HG03469 (cell line): Measurements from ENCODE around the gene G3BP1.
"Not testable (repeated sequence)": the region's sequence is repeated elsewhere in the genome, so short reads cannot be mapped to it uniquely, and the experiment has no call there.

Source experiments
- ATAC-seq: cut with Tn5 transposase; IDR thresholded peaks from one replicate; pipeline ENCODE4 v1.9.1; 2021; ENCODE audit warnings: mild to moderate bottlenecking, moderate library complexity, moderate number of reproducible peaks; ENCODE audit not compliant: unreplicated experiment

G3BP1 gene

DNA sequence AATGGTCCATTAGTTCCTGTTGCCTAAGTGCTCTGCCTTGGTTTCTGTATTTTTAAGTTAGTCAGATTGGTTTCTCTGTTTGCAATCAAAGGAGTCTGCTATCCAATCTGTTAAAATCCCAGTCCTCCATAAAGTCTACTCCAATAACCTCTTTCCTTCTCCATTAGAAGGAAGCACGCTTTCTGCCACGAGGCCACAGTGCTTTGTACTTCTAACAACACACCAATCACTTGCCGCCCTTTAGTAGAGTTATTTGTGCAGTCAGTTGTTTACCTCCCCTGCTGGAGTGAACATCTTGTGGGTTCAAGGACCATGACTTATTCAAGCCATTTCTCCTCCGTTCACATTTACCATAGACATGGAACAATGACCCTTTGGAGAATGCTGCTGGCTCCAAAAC lies 83.9 kb downstream of the G3BP1 start:
- no peak for ATAC-seq

GRCh38 chr5:151856861-151857260 lies 85.1 kb downstream of the G3BP1 start:
- no peak for ATAC-seq

DNA sequence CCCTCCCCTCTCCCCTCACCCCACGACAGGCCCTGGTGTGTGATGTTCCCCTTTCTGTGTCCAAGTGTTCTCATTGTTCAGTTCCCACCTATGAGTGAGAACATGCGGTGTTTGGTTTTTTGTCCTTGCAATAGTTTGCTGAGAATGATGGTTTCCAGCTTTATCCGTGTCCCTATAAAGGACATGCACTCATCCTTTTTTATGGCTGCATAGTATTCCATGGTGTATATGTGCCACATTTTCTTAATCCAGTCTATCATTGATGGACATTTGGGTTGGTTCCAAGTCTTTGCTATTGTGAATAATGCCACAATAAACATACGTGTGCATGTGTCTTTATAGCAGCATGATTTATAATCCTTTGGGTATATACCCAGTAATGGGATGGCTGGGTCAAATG lies 89.1 kb downstream of the G3BP1 start:
- not testable (repeated sequence) for ATAC-seq
